Activated gamma-delta T cell (primary cell): ENCODE data around the gene ANO2.

ENCODE experiments used
- DNase-seq: peaks from one replicate; lab custom pipeline; 2025; lab: John Stamatoyannopoulos, UW
- total RNA-seq, 2 donors: gene quantifications; one replicate each; lab custom pipeline; 2026; lab: John Stamatoyannopoulos, UW

ANO2 gene
- total RNA-seq = 0 to 0.13 reads per million in 2 donors

DNA sequence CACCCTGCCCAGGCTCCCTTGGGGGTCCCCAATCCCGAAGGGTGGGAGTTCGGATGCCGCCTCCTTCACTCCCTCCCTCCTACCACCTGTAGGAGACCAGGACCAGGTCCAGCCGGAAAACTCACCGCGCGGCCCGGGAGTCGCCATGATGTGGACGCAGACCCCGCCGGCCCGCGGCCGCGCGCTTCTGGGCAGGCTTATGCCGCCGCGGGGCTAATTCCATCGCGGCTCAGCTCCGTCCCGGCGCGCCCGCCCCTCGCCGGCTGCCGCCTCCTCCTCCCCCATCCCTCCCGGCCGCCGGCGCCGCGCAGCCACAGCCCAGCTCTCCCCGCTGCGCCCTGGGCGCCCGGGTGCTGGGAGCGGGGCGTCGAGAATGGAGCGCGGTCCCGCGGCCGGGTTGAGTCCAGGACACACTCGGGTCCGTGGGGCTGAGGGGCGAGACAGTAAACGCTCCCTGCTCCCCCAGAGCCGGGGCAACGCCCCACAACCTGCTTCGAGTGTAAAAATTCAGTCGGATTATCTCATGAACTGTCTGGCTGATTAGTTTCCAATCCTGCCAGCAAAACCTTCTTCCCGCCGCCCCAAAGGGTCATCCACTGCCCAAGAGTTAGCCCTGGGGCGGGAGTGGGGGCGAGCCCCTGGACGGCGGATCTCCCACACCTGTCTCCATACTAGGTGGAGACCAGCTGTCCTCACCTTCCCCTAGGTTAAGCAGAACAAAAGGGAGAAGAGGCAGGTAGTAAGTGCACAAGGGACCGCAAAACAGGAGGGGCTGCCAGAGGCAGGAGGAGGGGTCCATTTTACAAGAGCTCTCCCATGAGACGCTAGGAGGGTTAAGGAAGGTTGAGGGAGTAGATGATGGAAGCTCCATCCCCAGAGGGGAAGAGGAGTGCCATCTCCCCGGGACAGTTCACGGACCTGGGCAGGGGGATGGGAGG is at the start of gene ANO2:
Gene ANO2 (minus strand): TSS at position 189 of the 938 bp plus-strand sequence. CDS start 42 bp downstream, at position 147.
- DNase-seq = no peak

DNA sequence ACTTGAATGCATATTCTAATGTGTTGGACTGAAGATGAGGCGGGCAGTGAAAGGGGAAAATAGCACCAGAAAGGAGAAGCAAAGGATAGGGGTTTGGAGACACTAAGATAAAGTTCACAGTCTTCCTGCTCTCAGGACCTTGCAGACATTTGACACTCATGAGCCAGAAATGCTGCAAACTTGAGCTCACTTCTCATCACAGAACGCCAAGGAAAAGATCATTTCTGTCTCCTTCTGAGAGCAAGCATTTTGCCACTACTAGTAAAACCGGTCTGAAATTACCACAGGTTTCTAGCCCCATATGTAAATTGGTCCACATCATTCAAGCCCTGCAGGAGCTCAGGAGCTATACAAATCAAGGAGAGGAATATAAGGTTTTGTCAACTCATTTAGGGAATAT is 44.6 kb upstream of the ANO2 start:
- no peak for DNase-seq

DNA sequence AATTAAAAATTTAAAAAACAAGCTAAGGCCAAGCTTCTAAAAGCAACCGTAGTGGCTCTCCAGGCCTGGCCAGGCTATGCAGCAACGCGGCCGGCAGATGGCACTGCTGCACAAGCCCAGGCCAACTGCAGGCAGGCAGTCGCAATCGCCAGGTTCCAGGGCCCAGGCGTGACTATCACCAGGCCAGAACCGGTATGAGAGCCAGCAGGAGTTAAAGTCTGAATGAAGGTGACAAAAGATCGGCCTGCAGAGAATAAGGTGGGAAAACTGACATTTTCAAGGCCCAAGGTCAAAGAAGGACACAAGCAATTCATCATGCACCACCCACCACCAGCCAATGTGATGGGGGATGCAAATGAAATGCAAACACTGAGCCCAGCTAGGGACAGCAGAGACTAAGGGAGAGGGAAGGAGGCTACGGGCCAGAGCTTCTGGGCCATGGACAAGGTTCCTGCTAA is 43.6 kb upstream of the ANO2 start:
- peak; percentile 26 for DNase-seq

DNA sequence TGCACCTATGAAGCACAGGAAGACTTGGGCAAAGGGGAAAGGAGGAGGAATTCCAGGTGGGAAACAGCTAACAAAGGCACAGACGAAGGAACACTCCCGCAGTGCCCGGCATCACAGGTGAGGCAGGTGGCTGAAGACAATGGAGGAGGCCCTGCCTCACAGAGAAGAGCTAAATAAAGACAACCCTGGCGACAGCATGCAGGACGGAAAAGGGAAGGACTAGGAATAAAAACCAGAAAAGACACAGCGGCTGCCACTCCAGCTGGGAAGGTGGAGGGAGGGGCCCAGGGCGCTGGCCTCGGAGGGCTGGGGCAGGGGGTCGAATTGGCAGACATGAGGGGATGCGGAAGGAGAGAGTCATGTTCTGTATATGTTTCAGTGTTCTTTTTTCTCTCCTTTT is 43.0 kb upstream of the ANO2 start:
- no peak for DNase-seq

DNA sequence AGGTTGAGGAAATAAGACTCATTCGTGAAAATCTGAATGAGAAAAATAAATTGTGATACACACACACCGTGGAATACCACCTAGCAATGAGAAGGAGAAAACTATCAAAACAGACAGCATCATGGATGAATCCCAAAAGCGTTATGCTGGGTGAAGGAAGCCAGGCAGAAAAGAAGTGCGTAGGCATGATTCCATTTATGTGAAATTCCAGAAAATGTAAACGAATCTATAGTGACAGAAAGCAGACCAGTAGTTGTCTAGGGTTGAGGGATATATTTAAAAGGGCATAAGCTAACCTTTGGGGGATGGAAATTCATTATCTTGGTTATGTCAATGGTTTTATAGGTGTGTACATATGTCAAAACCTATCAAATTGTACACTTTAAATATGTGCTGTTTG is 42.5 kb upstream of the ANO2 start:
- DNase-seq = no peak

DNA sequence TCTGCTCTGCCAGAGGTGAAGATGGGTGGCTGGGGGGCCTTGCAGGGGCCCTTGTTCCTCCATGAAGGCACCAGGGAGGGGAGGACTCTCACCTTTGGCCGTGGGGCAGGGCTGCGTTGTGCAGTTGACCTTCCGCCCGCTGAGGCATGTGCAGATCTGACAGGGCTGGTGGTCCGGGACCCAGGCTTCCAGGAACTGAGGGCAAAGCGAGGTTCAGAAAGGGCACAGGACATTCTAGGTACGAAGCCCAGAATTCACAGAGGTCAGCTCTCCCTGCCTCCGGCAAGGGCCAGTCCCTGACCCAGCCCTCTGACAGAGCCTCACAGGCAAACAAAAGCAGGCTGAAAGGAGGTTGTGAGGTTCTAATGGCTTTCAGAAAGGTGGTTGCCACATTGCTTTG is 40.4 kb upstream of the ANO2 start:
- no peak for DNase-seq

DNA sequence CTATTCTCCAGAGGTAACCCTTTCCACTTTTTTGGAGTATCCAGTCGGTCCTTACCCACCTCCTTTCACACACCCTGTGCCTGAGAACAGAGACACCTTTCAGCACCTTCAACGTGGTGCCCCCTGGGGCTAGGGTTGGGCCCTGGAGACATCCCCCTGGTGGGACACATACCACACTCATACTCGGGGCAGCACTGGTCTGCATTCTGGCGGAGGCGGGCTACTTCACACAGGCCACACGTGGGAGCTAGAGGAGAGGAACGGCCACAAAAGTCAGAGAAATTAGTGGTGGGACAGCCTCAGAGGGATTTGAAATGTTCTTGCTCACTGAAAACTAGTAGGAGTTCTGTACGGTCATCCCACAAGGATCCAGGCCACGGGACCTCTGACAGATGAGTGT is 39.8 kb upstream of the ANO2 start:
- DNase-seq = no peak

DNA sequence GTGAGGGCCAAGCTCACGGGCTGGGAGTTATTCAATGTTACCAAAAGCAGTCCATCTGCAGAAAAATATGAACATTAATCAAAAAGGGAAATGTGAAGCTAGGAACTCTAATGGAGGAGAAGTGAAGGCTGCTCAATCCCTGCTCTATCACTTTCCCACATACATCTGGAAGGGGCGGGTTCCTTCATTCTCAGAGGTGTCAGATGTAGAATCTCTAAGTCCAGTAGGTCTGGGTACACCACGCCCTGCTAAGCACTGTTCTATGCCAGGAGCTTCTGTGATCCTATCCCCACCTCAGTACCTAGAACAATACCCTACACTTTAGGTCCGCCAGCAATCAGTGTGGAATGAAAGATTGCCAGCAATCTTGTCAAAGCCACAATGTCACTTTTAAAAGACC is 37.0 kb upstream of the ANO2 start:
- DNase-seq = no peak

DNA sequence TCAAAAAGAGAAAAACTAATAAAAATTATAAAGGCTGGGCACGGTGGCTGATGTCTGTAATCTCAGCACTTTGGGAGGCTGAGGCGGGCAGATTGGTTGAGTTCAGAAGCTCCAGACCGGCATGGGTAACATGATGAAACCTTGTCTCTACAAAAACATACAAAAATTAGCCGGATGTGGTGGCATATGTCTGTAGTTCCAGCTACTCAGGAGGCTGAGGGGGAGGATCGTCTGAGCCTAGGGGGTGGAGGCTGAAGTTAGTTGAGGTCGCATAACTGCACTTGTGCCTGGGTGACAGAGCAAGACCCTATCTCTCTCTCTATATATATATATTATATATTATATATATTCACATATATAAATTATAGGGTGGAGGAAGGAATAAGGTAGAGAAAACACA is 32.5 kb upstream of the ANO2 start:
- DNase-seq = no peak

DNA sequence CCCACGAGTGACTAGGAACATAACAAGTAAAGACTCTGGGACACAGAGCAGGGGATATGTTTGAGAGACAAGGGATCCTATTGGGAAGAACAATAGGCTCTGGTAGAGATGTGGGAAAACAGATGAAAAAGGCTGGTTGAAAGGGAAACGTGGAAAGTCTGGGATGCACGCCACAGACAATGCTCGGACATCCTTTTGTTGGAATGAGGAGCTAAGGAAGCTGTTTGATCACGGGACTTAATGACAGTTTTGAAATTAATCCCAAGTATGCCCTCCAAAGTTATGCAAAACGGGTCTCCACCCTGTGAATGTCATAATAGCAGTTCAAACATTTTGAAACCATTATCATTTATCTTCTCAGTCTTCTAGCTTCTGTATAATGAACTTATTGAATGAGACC is 31.7 kb upstream of the ANO2 start:
- no peak for DNase-seq

DNA sequence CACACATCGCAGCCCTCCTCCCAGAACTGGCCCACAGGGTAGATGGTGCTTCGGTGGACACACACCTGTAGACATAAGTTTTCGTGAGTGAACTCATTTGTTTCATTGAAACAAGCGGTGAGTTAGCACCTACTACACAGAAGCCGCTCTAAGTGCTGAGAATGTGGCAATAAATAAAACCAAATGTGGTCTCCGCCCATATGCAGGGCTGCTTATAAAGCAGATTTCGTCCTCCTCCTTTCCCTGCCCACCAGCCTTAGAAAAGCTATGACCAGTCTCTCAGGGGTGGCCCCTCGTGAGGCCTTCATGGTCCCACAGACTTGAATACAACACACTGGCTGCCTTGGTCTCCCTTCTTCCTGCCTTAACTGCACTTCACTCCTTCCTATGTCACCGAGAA is 31.1 kb upstream of the ANO2 start:
- no peak for DNase-seq

DNA sequence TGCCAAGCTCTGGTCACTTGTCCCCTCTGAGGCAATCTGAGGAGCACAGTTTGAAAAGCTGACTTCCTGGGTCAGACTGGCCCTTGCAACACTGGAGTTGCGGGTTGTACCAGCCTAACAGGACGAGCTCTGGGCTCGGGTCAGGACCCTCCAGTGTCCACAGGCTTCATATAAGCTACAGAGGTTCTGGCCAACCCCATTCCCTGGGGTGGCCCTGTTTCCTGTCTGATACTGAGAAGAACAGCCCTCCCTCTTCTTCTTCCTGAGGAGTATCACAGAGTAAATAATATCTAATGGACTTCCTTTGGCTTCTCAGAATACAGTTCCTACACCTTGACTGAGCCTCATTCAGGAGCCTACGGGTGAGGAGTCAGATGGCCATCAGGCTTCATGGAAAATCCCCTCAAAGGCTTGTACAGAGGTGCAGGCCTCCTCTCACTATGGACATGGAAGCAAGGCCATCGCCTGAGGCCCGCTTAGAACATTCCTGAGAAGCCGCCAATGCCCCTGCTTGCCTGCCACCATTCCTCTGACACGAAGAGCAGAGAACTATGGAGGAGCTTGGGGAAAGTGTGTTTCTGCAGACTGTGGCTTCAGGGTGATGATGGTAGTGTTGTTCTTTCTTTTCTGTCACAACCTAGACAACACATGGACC is 28.5 kb upstream of the ANO2 start:
- DNase-seq = no peak

DNA sequence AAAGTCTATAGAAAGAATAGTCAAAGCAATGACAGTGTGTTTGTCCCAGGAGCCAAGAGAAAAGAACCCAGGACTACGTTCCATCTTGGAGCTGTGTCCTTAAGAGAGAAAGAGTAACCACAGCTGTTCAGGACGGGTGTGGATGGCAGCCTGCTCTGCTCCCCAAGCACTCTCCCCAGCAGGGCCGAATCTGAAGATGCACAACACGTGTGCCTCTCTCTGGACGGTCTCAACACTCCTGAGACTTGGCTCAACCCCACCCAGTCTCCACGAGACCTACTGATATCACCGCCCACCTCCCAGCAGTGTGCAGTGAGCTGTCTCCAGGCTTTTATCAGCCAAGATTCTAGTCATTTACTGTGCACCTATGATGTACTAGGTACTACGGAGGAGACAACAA is 27.3 kb upstream of the ANO2 start:
- DNase-seq = no peak

DNA sequence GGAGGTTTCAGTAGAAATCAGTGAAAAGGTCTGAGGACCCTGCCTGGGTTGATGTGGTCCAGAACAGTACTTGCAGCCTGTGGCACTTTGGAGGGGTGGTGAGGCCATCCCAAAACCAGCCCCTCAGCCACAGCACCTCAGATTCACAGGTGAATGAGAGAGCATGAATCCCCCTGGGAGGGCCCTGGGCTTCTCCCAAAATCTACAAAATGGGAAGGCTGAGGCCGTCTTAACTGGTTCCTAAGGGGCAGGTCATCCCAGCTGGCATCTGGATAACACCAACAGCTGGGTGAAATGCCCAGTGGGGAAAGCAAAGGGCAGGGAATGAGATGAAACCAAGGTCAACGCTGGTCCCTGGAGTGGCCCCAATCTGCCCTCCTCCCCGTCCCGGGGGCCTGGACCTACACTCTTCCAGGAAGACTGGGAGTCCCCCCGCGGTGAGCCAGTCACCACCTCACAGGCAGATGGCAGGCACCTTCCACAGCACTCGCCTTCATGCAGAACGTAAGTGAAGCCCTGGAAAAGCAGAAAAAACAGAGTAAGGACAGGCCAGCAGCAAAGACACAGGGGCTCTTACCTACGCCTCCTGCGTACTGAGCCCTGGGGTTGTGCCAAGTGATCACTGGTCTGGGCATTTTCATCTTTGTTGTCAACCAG is 26.3 kb upstream of the ANO2 start:
- no peak for DNase-seq

DNA sequence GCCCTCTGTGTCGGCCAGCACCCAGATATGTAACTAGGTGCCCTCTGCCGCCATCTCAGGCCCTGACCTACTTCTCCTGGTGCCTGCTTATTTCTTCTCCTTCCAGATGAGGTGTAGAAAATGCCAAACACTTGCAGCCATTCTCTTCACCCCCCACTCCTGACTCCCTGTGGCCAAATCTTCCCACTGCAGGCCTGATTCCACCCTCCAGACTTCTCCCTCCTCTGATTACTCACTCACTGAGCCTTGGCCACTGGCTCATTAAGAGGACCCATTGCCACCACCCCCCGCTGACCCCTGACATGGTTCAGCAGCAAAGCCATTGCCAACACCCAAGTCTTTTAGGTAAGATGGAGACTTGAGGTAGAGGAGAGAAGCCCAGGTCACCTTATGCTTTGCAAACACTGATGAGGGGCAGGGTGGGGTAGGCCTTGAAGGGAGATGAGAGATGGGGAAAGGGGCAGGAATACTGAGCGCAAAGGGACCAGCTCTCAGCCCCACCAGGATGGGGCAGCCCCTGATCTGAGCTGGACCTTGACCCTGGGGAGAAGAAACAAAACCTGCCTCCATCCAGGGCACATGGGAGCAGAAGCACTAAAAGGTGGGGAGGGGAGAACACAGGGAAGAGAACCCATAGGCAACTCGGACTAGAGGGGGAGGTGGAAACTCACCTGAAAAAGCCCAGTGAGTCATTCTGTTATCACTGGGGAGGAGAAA is 25.1 kb upstream of the ANO2 start:
- DNase-seq = no peak

DNA sequence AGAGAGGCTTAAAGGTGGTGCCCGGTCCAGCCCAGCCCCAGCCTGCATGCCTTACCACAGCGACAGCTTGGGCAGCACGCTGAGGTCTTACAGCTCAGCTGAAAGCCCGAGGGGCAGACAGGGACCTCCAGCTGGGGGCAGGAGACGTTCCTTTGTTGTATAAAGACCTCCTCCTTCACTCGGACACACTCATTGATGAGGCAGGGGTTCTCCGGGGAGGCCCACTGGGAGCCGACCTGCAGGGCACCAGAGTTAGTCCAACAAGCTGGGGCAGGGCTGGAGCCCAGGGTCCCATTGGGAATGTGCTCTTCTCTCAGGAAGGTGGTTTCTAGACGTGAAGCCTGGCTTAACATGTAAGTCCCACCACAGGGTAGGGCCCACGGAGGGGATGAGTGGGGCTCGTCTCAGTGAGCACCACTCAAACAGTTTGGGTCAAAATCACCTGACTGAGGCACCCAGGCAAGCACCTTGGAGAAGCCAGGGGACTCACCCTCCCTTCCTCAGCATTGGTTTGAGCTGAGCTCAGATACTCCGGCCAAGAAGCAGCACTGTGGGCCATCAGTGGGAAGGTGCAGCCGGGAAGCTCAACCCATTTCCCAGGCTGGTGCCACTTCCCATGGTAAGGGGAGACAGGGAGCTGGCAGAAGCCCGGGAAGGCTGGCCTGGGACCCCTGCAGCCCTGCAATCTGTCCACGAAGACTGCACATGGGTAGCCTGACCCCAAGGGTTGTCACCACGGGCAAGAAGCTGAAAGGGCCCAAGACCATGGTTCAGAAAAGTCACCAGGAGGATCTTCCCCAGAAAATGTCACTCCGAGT is 24.3 kb upstream of the ANO2 start:
- DNase-seq = no peak

DNA sequence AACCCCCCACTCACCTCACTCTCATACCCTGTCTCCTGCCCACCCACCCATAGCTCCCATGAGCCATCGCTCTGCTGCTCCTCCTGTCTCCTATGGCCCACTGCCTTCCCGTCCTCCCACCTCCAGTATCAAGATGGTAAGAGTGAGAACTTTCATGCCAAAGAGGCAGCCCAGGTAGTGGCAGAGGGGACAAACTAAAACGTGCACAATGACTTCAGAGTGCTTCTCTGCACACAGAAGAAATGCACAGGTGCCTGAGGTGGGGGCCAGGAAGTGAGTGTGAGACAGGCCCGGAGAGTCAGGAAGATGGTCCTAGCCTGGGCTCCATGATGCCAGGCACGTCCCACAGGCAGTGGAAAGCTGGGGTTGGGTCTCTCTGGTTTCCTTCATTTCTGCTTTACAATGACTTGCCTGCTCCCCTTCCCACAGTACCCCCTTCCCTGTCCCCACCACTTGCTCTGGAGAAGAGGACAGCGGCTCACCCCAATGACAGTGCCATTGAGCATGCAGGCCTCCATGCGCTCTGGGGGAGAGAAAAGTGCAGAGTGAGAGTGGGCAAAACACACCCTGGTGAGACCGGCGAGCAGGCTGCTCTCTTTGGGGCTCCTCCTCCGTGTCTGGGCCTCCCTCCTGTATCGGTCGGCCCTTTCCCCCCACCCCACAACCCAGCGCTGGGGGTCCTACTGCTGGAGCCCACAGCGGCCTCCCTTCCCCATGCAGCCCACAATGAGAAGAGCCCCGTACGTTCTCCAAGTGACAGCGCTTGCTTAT is 22.8 kb upstream of the ANO2 start:
- no peak for DNase-seq

DNA sequence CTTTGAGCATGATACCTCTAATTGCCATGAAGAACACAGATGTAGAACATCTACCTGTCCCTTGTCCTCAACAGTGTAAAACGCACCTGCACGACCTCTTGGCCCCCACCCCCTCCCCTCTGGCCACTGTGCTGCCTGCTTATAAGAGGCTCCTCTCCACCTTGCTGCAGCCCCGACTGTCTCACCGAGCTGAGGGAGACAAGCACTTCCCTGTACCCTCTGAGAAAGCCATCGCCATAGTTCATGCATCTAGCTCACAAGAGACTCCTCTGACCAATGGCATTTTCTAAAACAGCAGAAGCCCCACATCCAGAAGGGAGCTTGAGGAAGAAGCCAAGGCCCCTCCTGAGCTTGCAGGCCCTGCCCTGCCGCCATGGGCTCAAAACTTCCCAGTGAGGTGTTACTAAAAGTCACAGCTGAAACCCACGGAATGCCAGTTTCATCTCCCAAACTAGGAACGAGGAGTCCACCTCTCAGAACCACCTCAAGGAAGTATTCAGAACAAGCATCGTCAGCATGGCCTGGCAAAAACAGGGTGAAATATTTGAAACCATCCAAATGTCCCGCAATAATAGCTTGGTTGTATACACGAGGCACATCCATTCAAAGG is 21.5 kb upstream of the ANO2 start:
- no peak for DNase-seq

DNA sequence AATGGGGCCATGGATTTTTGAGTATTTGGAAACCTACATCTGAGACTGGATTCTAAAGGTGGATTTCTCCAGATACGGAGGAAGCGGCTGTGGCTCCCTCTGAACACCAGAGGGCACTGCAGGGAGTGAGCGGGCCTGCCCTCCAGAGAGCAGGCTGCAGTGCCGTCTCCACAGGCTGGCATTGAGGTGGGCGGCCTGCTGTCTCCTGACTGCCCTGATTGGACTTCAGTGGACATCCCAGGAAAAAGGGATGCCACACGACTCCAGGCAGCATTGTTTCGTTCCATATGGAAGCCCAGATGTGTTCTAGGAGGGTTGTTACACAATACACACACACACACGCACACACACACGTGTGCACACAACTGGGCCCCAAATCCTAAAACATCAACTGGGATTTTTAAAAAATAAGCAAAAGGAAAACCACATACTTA is 20.9 kb upstream of the ANO2 start:
- DNase-seq = no peak
